ENCODE data around the gene KCNJ1.

The KCNJ1 gene

GRCh38 chr11:128867277-128867676 lies at the start of gene KCNJ1:
Gene KCNJ1, minus strand, starts transcription at chr11:128867296. Its CDS starts 27,053 bp downstream, at chr11:128840243.
- no peak for DNase-seq (ENCODE audit: low spot score)

- DNase-seq (ENCODE audit: low spot score): no peak
Measured at GRCh38 chr11:128916681-128917080, 49.6 kb upstream of the KCNJ1 start.

- no peak for DNase-seq (ENCODE audit: low spot score)
Measured at GRCh38 chr11:128916037-128916572, 49.0 kb upstream of the KCNJ1 start.

GRCh38 chr11:128915149-128915521 lies 48.0 kb upstream of the KCNJ1 start:
- no peak for DNase-seq (ENCODE audit: low spot score)

GRCh38 chr11:128914216-128915148 lies 47.4 kb upstream of the KCNJ1 start:
- DNase-seq (ENCODE audit: low spot score): no peak

- DNase-seq (ENCODE audit: low spot score): no peak
Measured at GRCh38 chr11:128913806-128914205, 46.7 kb upstream of the KCNJ1 start.

GRCh38 chr11:128911701-128912100 lies 44.6 kb upstream of the KCNJ1 start:
- DNase-seq (ENCODE audit: low spot score): no peak

GRCh38 chr11:128911239-128911638 lies 44.1 kb upstream of the KCNJ1 start:
- no peak for DNase-seq (ENCODE audit: low spot score)

- DNase-seq (ENCODE audit: low spot score): peak; percentile 37
Measured at GRCh38 chr11:128910576-128910975, 43.5 kb upstream of the KCNJ1 start.

GRCh38 chr11:128909438-128910125 lies 42.5 kb upstream of the KCNJ1 start:
- DNase-seq (ENCODE audit: low spot score): no peak

GRCh38 chr11:128908391-128909246 lies 41.5 kb upstream of the KCNJ1 start:
- DNase-seq (ENCODE audit: low spot score): peak; percentile 82

- DNase-seq (ENCODE audit: low spot score): no peak
Measured at GRCh38 chr11:128907585-128907984, 40.5 kb upstream of the KCNJ1 start.

GRCh38 chr11:128906185-128907050 lies 39.3 kb upstream of the KCNJ1 start:
- no peak for DNase-seq (ENCODE audit: low spot score)

- peak; percentile 75 for DNase-seq (ENCODE audit: low spot score)
Measured at GRCh38 chr11:128905345-128906184, 38.5 kb upstream of the KCNJ1 start.

GRCh38 chr11:128904656-128905344 lies 37.7 kb upstream of the KCNJ1 start:
- peak; percentile 56 for DNase-seq (ENCODE audit: low spot score)

- DNase-seq (ENCODE audit: low spot score): no peak
Measured at GRCh38 chr11:128904303-128904655, 37.2 kb upstream of the KCNJ1 start.

- DNase-seq (ENCODE audit: low spot score): no peak
Measured at GRCh38 chr11:128903248-128904061, 36.4 kb upstream of the KCNJ1 start.

GRCh38 chr11:128902515-128903066 lies 35.5 kb upstream of the KCNJ1 start:
- peak; percentile 77 for DNase-seq (ENCODE audit: low spot score)
